ENCODE data around the gene RFNG.

Gene RFNG

DNA sequence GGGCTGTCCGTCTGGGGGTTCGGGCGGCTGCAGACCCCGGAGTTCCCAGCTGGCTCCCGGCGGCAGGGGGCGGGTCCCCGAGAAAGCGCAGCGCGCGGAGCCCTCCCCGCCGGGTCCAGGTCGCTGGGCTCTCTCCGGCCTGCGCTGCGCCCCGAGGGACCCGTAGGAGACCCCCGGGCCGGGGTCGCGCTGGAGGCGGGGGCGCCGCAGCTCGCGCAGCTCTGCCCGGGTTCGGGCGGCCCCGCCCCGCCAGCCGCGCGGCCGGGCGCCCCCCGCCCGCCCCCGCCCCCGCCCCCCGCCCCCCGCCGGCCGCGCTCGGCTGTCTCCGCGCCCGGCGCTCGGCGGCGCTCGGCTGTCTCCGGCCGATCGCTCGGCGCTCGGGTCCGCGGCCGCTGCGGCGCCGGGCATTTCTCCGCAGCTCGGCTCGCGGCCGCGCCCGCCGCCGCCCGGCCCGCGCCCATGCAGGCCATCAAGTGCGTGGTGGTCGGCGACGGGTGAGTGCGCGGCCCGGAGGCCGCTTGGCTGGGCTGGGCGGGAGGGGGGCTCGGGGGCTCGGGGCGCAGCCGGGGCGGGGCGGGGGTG, 20.2 kb downstream of the RFNG start, which contains the start of gene RAC3:
Gene RAC3 (plus strand): TSS at position 376 of the 582 bp plus-strand sequence. CDS start 84 bp downstream, at position 460.
- no peak within 1 kb of the TSS for H3K27ac ChIP-seq (ENCODE audit: low read depth, low read length)

DNA sequence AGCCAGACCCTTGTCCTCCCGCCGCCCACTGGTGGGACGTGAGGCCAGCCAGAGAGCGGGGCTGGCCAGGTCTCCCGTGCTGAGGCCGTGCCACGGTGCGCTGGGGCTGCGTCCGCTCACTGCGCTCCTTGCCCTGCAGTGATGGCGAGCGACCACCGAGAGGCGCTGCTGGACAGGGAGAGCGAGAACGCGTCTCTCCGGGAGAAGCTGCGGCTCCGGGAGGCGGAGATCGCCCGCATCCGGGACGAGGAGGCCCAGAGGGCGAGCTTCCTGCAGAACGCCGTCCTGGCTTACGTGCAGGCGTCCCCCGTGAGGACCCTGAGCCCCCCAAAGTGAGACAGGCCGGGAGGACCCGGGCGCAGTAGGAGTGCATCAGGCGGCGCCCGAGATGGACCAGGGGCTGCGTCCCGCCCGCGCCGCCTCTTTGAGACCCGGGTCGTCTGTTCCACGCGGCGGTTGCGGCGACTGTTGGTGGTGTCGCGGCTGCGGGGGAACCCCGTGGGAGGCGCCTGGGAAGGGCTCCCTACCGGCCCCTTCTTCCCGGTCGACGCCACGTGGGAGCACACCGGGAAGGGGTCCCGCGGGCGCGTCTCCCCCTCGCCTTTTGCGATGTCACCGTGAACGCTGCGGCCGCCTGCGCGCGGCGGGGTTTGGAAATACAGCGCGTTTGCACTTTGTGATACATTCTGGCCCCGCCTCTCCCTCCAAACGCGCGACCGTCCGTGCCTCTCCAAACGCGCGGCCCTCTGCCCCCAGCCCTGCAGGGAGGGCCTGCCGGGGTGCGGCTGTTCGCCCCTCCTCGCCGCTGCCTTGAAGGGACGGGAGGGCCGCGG, 20.9 kb downstream of the RFNG start:
- Histone ChIP-seq H3K27ac (ENCODE audit: low read depth, low read length) (no peak overlapping the region), H3K27me3 (ENCODE audit: control insufficient read depth in 1 of 2, insufficient read depth in 2 of 2, low read length in 2 of 2) (peaks cover 13 to 25% of the 10 kb centered on the region in 2 donors), H3K4me3 (ENCODE audit: low read depth in 1 of 2, low read length in 2 of 2) (peak overlapping the region; percentile 27 to 32), H3K4me1 (ENCODE audit: insufficient read depth, low read length) (peaks cover 6% of the 10 kb centered on the region), H3K36me3 (ENCODE audit: insufficient read depth, low read length) (no peaks in the 10 kb centered on the region), H3K9ac (ENCODE audit: low read length) (no peak overlapping the region), H3K9me3 (ENCODE audit: low read length) (no peaks in the 10 kb centered on the region)

More for the DNA sequence above, 20.2 kb downstream of the RFNG start, which contains the start of gene RAC3:
- H3K9ac ChIP-seq (ENCODE audit: low read length) = no peak within 1 kb of the TSS
- peaks cover 13% of the 10 kb centered on the region for H3K4me1 ChIP-seq (ENCODE audit: insufficient read depth, low read length)
- no peaks in the 10 kb centered on the region for H3K36me3 ChIP-seq (ENCODE audit: insufficient read depth, low read length)
- no peaks in the 10 kb centered on the region for H3K9me3 ChIP-seq (ENCODE audit: low read length)
- peak within 1 kb of the TSS; percentile 27 to 32 for H3K4me3 ChIP-seq (ENCODE audit: low read depth in 1 of 2, low read length in 2 of 2)
- H3K27me3 ChIP-seq (ENCODE audit: control insufficient read depth in 1 of 2, insufficient read depth in 2 of 2, low read length in 2 of 2) = peaks cover 13 to 25% of the 10 kb centered on the region in 2 donors

DNA sequence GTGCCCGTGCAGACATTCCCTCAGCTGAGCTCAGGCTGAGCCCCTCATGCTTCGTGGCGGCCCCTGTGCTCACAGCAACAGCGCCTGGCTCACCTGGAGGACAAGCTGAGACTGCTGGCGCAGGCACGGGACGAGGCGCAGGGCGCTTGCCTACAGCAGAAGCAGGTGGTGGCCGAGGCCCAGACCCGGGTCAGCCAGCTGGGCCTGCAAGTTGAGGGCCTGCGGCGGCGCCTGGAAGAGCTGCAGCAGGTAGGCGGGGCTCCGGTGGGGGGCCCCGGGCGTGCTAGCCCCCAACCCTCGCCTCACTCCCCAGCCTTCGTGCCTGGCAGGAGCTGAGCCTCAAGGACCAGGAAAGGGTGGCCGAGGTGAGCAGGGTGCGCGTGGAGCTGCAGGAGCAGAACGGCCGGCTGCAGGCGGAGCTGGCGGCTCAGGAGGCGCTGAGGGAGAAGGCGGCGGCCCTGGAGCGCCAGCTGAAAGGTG, 21.6 kb downstream of the RFNG start:
- no peaks in the 10 kb centered on the region for H3K36me3 ChIP-seq (ENCODE audit: insufficient read depth, low read length)

DNA sequence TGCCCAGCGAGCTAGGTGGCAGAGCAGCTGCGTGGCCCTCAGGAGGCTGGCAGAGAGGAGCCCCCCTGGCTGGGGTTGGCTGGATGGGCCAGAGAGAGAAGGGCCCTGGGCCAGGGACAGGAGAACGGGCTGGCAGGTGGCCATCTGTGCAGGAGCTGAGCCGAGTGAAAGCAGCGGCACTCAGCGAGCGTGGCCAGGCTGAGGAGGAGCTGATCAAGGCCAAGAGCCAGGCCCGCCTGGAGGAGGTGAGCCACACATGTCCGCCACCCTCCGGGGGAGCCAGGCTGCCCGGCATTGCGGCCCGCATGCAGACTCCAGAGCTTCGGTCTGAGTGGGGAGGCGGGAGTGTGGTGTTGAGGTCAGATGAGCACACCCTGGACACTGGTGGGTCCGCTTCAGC, 22.2 kb downstream of the RFNG start:
- H3K27me3 ChIP-seq (ENCODE audit: control insufficient read depth in 1 of 2, insufficient read depth in 2 of 2, low read length in 2 of 2) = peaks cover 13 to 25% of the 10 kb centered on the region in 2 donors
- no peaks in the 10 kb centered on the region for H3K36me3 ChIP-seq (ENCODE audit: insufficient read depth, low read length)
- H3K4me1 ChIP-seq (ENCODE audit: insufficient read depth, low read length) = peaks cover 5% of the 10 kb centered on the region
- H3K9ac ChIP-seq (ENCODE audit: low read length) = no peak overlapping the region
- H3K9me3 ChIP-seq (ENCODE audit: low read length) = no peaks in the 10 kb centered on the region
- H3K27ac ChIP-seq (ENCODE audit: low read depth, low read length) = no peak overlapping the region
- no peak overlapping the region for H3K4me3 ChIP-seq (ENCODE audit: low read depth in 1 of 2, low read length in 2 of 2)

More for the DNA sequence above, 21.6 kb downstream of the RFNG start:
- no peaks in the 10 kb centered on the region for H3K9me3 ChIP-seq (ENCODE audit: low read length)
- H3K27me3 ChIP-seq (ENCODE audit: control insufficient read depth in 1 of 2, insufficient read depth in 2 of 2, low read length in 2 of 2) = peaks cover 13 to 25% of the 10 kb centered on the region in 2 donors
- no peak overlapping the region for H3K27ac ChIP-seq (ENCODE audit: low read depth, low read length)
- no peak overlapping the region for H3K9ac ChIP-seq (ENCODE audit: low read length)
- peaks cover 5% of the 10 kb centered on the region for H3K4me1 ChIP-seq (ENCODE audit: insufficient read depth, low read length)
- H3K4me3 ChIP-seq (ENCODE audit: low read depth in 1 of 2, low read length in 2 of 2) = no peak overlapping the region

DNA sequence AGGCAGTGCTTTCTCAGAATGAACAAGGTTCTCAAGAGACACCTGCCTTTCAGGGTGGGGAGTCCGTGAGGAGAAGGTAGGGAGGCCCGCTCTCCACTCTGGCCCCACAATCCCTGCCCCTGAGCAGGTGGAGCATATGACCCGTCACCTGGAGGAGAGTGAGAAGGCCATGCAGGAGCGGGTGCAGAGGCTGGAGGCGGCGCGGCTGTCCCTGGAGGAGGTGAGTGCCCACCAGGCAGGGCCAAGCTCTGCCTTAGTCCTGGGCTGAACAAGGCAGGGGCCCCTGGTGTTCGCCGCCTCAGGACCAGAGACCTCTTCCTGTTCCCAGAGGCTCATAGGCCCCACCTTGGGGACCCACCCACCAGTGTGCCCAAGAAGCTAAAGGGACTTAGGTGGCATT, 22.6 kb downstream of the RFNG start:
- Histone ChIP-seq H3K9ac (ENCODE audit: low read length) (no peak overlapping the region), H3K27ac (ENCODE audit: low read depth, low read length) (no peak overlapping the region), H3K4me1 (ENCODE audit: insufficient read depth, low read length) (peaks cover 10% of the 10 kb centered on the region), H3K36me3 (ENCODE audit: insufficient read depth, low read length) (no peaks in the 10 kb centered on the region), H3K4me3 (ENCODE audit: low read depth in 1 of 2, low read length in 2 of 2) (no peak overlapping the region), H3K9me3 (ENCODE audit: low read length) (no peaks in the 10 kb centered on the region), H3K27me3 (ENCODE audit: control insufficient read depth in 1 of 2, insufficient read depth in 2 of 2, low read length in 2 of 2) (peaks cover 13 to 25% of the 10 kb centered on the region in 2 donors)

DNA sequence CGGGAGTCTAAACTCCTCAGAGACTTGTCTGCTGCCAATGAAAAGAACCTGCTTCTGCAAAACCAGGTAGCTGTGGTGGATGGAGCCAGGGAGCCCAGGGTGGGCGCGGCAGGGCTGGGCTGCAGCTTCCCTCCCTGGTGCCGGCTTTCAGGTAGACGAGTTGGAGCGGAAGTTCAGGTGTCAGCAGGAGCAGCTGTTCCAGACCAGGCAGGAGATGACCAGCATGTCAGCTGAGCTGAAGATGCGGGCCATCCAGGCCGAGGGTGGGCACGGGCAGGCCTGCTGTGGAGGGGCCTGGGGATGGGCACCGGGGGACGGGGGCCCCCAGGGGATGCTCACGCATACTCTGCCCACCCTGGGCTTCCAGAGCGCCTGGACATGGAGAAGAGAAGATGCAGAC, 23.4 kb downstream of the RFNG start:
- Histone ChIP-seq H3K27ac (ENCODE audit: low read depth, low read length) (no peak overlapping the region), H3K27me3 (ENCODE audit: control insufficient read depth in 1 of 2, insufficient read depth in 2 of 2, low read length in 2 of 2) (peaks cover 13 to 20% of the 10 kb centered on the region in 2 donors), H3K9ac (ENCODE audit: low read length) (no peak overlapping the region), H3K36me3 (ENCODE audit: insufficient read depth, low read length) (no peaks in the 10 kb centered on the region), H3K9me3 (ENCODE audit: low read length) (no peaks in the 10 kb centered on the region), H3K4me1 (ENCODE audit: insufficient read depth, low read length) (peaks cover 14% of the 10 kb centered on the region), H3K4me3 (ENCODE audit: low read depth in 1 of 2, low read length in 2 of 2) (no peak overlapping the region)

DNA sequence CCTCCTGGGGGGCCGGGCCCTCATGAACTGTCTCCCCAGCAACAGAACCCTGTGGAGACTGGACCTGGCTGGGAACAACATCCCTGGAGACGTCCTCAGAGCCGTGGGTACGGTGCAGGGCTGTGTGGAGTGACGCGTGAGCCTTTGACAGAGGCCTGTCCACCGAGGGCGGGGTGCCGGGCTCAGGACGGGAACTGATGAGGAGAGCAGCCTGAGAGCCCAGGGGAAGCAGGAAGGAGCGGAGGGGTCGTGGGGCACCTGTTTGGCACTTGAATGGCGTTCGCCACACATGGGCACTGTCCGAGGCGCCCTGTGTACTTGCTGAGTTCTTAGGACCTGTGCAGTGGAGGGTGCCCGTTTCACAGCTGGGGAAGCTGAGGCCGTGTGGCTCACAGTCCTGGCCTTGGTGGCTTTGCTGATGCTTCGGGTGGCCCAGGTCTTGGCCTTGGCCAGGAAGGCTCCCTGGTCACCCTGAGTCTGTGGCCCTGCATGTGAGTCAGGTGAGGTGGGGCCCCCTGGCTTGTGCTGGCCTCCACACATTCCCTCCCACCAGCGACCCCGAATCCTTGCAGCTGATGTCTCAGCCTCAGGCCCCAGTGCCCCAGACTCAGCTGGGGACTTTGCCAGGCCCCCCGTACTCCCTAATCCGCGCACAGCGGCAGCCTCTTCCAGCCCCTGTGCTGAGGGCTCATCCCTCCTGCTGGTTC, 26.1 kb downstream of the RFNG start:
- H3K36me3 ChIP-seq (ENCODE audit: insufficient read depth, low read length) = no peaks in the 10 kb centered on the region
- H3K27me3 ChIP-seq (ENCODE audit: control insufficient read depth in 1 of 2, insufficient read depth in 2 of 2, low read length in 2 of 2) = no peaks in the 10 kb centered on the region
- no peak overlapping the region for H3K9ac ChIP-seq (ENCODE audit: low read length)
- H3K4me3 ChIP-seq (ENCODE audit: low read depth in 1 of 2, low read length in 2 of 2) = no peak overlapping the region
- peaks cover 30% of the 10 kb centered on the region for H3K4me1 ChIP-seq (ENCODE audit: insufficient read depth, low read length)
- no peak overlapping the region for H3K27ac ChIP-seq (ENCODE audit: low read depth, low read length)
- no peaks in the 10 kb centered on the region for H3K9me3 ChIP-seq (ENCODE audit: low read length)

DNA sequence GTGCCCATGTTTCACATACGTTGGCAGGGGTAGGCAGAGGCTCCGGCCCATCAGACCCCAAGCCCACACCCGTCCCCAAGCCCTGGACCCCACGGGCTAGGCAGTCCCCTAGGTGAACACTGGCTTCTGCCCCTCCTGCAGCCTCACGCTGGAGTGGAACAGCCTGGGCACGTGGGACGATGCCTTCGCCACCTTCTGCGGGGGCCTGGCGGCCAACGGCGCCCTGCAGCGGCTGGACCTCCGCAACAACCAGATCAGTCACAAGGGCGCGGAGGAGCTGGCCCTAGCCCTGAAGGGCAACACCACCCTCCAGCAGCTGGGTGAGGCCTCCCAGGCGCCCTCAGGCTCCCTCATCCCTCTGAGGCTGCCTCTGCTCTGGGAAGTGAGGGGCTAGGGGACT, 26.8 kb downstream of the RFNG start:
- Histone ChIP-seq H3K36me3 (ENCODE audit: insufficient read depth, low read length) (no peaks in the 10 kb centered on the region), H3K9ac (ENCODE audit: low read length) (no peak overlapping the region), H3K27ac (ENCODE audit: low read depth, low read length) (no peak overlapping the region), H3K9me3 (ENCODE audit: low read length) (no peaks in the 10 kb centered on the region), H3K27me3 (ENCODE audit: control insufficient read depth in 1 of 2, insufficient read depth in 2 of 2, low read length in 2 of 2) (no peaks in the 10 kb centered on the region), H3K4me3 (ENCODE audit: low read depth in 1 of 2, low read length in 2 of 2) (no peak overlapping the region), H3K4me1 (ENCODE audit: insufficient read depth, low read length) (peaks cover 25% of the 10 kb centered on the region)

DNA sequence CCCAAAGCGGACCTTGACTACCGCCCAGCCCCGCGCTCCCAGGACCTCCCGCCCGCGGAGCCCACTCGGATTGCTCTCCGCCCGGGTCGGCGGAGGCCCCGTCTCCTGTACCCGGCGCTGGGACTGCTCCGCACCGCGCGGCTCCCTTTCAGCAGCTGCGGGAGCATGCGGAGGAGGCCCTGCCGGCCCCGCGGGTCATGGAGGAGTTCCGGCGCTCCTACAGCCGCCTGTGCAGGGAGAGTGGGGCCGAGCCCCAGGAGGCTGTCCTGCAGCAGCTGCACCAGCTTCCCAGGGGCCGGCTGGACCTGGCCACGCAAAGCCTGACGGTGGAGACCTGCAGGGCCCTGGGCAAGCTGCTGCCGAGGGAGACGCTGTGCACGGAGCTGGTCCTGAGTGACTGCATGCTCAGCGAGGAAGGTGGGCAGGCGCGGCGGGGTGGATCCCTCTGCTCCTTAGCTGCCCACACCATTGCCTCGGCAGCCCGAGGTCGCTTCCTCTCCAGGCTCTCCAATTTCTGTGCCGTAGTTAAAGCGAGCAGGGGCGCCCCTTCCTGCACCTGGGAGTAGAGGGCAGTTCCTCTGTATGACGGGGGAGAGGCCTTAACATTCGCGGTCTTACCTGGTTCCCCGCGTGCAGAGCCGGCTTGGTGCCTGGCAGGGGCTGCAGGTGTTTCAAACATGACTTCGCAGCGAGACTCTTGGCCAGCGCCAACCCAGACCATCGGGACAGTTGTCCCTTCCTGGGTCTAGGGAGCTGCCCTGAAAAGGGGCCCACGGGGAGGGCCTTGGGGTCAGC, 28.0 kb downstream of the RFNG start:
- H3K27me3 ChIP-seq (ENCODE audit: control insufficient read depth in 1 of 2, insufficient read depth in 2 of 2, low read length in 2 of 2) = no peaks in the 10 kb centered on the region
- peak overlapping the region; percentile 63 to 66 for H3K4me3 ChIP-seq (ENCODE audit: low read depth in 1 of 2, low read length in 2 of 2)
- H3K9ac ChIP-seq (ENCODE audit: low read length) = no peak overlapping the region
- no peak overlapping the region for H3K27ac ChIP-seq (ENCODE audit: low read depth, low read length)
- peaks cover 24% of the 10 kb centered on the region for H3K4me1 ChIP-seq (ENCODE audit: insufficient read depth, low read length)
- H3K36me3 ChIP-seq (ENCODE audit: insufficient read depth, low read length) = no peaks in the 10 kb centered on the region
- H3K9me3 ChIP-seq (ENCODE audit: low read length) = no peaks in the 10 kb centered on the region

DNA sequence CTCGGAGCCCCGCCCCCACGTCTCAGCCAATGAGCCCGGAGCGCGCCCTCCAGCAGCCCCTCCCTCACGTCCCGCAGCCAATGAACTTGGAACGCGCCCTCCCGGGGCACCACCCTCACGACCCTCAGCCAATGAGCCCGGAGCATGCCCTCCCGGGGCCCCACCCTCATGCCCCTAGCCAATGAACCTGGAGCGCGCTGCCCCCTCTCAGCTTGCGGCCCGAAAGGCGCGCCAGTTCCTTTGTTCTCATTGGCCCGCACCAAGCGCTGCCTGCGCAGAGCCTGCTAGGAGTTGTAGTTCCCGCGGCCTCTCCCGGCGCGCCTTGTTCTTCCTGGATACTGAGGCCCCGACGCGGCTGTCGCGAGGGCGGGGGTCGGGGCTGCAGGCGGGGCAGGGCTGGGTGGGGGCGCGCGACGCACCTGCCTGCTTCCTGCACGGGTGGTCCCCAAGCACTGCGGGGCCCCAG, 28.6 kb downstream of the RFNG start, which contains the start of gene LRRC45:
Gene LRRC45 (plus strand): TSS at position 325 of the 466 bp plus-strand sequence. CDS start 339 bp downstream, outside the sequence.
- H3K27ac ChIP-seq (ENCODE audit: low read depth, low read length) = peak within 1 kb of the TSS; percentile 49
- peaks cover 24% of the 10 kb centered on the region for H3K4me1 ChIP-seq (ENCODE audit: insufficient read depth, low read length)
- H3K4me3 ChIP-seq (ENCODE audit: low read depth in 1 of 2, low read length in 2 of 2) = peak within 1 kb of the TSS; percentile 75 to 86
- peak within 1 kb of the TSS; percentile 24 for H3K9ac ChIP-seq (ENCODE audit: low read length)
- H3K9me3 ChIP-seq (ENCODE audit: low read length) = no peaks in the 10 kb centered on the region
- no peaks in the 10 kb centered on the region for H3K27me3 ChIP-seq (ENCODE audit: control insufficient read depth in 1 of 2, insufficient read depth in 2 of 2, low read length in 2 of 2)
- no peaks in the 10 kb centered on the region for H3K36me3 ChIP-seq (ENCODE audit: insufficient read depth, low read length)

Data from muscle layer of colon (tissue), 2 donors.